Thoracic aorta (tissue), 2 donors: Measurements from ENCODE around the gene DSCAM. TPM values are rescaled to one million over a fixed set of nuclear protein-coding genes. Genes with fewer than 3 reads are reported as not detected.

Experiments used
- ATAC-seq: fragments of 150-250 bp; one replicate; pipeline ENCODE4 v1.8.0; 2017; ENCODE audit warnings: low read depth; ENCODE audit not compliant: insufficient number of reproducible peaks, low FRiP score
- DNase-seq: peaks from one replicate; pipeline ENCODE4 v3.0.0-alpha.2; 2020; ENCODE audit warnings: low spot score
- H3K27ac ChIP-seq, 2 donors: fragments of 200-600 bp; sonication (generic); 1 replicate in 1 of 2; 2 replicates in 1 of 2; pipeline ENCODE4 v1.5.1; 2016; ENCODE audit warnings: mild to moderate bottlenecking in 2 of 2, moderate library complexity in 2 of 2
- H3K27me3 ChIP-seq: fragments of 200-600 bp; sonication (generic); replicated peaks from 2 replicates; pipeline ENCODE4 v1.6.0; 2016; ENCODE audit warnings: mild to moderate bottlenecking; ENCODE audit not compliant: insufficient read depth
- H3K36me3 ChIP-seq: fragments of 200-600 bp; sonication (generic); one replicate; pipeline ENCODE4 v1.5.1; 2016
- H3K4me1 ChIP-seq, 2 donors: fragments of 200-600 bp; sonication (generic); 1 replicate in 1 of 2; 2 replicates in 1 of 2; pipeline versions ENCODE4 v1.5.1 to v1.6.0; 2016; ENCODE audit warnings: low read depth in 2 of 2, mild to moderate bottlenecking in 1 of 2; ENCODE audit not compliant: control insufficient read depth in 1 of 2
- H3K4me3 ChIP-seq: fragments of 200-600 bp; sonication (generic); 2 replicates; pipeline ENCODE4 v1.5.1; 2016; ENCODE audit warnings: mild to moderate bottlenecking
- H3K9me3 ChIP-seq: fragments of 200-600 bp; sonication (generic); 2 replicates; pipeline ENCODE4 v1.5.1; 2016
- total RNA-seq, 2 donors: library from RNA; depleted of rRNA; stranded (reverse); fragments of >200 nt; gene quantifications; one replicate each; pipeline versions ENCODE4 v1.1.0 to v1.2.3, GENCODE V29; 2016
- TF ChIP-seq, protein P1 (sequence below): fragments of 200-600 bp; sonication (generic); IDR thresholded peaks from one replicate; pipeline ENCODE4 v1.5.1; 2019; ENCODE audit warnings: antibody characterized with exemption

DSCAM gene
- total RNA-seq, 2 donors from 2014 or later, result not detected

DNA sequence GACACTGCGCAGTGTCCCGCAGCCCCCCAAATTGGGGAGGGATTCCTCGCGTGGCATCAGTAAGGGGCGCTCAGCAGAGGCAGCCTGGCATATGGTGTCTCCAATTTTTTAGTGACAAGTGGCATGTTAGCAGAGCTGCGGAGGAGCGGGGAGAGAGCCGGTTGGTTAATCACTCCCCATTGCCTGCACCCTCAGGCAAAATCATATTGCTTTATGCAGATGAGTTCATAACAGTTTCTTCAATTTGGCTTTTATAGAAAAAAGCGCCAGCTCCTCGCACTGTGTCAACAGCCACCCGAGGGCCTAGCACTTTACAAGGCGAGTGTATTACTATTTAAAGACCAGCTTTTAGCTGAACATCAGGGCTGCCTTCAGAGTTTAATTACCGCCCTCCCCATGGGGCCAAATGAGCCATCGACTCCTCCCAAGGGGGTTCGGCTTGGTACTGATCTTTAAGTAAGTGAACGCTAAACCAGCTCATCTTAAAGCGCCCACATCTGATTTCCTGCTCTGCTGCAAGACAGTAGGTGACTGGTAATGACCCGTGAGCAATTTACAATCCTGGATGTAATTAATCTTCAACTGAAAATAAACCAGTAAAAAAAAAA is 298.9 kb downstream of the DSCAM start:
- Histone ChIP-seq H3K9me3 (peaks cover 4% of the 10 kb centered on the region), H3K36me3 (no peaks in the 10 kb centered on the region), H3K27ac (no peak overlapping the region), H3K4me1 (no peaks in the 10 kb centered on the region), H3K4me3 (no peak overlapping the region), H3K27me3 (no peaks in the 10 kb centered on the region)
- TF ChIP-seq, protein P1, sequence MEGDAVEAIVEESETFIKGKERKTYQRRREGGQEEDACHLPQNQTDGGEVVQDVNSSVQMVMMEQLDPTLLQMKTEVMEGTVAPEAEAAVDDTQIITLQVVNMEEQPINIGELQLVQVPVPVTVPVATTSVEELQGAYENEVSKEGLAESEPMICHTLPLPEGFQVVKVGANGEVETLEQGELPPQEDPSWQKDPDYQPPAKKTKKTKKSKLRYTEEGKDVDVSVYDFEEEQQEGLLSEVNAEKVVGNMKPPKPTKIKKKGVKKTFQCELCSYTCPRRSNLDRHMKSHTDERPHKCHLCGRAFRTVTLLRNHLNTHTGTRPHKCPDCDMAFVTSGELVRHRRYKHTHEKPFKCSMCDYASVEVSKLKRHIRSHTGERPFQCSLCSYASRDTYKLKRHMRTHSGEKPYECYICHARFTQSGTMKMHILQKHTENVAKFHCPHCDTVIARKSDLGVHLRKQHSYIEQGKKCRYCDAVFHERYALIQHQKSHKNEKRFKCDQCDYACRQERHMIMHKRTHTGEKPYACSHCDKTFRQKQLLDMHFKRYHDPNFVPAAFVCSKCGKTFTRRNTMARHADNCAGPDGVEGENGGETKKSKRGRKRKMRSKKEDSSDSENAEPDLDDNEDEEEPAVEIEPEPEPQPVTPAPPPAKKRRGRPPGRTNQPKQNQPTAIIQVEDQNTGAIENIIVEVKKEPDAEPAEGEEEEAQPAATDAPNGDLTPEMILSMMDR, result no peak
- no peak for ATAC-seq
- no peak for DNase-seq

DNA sequence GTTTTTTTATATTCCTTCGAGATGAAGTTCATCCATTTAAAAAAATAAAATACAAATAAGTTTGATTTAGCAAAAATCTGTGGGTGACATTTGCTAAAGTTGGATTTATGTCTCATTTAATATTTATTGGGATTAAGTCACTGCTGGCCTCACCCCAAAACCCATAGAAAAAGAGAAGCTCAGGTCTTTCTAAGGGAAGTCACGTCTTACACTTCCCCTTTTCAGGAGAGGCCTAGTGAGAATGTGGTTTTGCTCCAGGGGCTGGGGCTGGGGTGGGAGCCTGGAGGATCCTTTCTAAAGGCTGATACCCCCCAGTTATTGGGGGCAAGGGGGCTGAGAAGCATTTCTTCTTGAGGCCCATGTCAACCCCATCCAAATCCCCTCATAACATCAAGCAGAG is 300.3 kb downstream of the DSCAM start:
- no peaks in the 10 kb centered on the region for H3K27me3 ChIP-seq
- no peak overlapping the region for H3K4me3 ChIP-seq
- TF ChIP-seq, protein P1, result no peak
- no peaks in the 10 kb centered on the region for H3K36me3 ChIP-seq
- ATAC-seq (no peak), DNase-seq (no peak)
- no peak overlapping the region for H3K27ac ChIP-seq
- peaks cover 4% of the 10 kb centered on the region for H3K9me3 ChIP-seq
- no peaks in the 10 kb centered on the region for H3K4me1 ChIP-seq

DNA sequence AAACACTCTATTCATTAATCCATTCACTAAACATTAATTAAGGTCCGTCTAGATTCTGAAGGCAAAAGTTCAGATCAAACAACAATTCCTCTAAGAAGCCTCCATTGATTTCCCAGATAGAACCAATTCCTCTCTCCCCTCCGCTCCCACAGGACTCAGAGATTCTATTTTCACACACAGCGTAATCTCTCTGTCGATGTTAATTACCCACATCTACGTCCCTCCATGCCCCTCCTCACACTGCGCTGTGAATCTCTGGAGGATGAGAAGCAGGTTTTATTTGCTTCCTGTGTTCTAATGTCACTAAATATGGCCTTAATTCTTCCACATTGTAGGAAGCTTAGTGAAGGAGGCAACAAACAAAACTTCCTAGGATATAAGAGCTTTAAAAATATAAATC is 306.7 kb downstream of the DSCAM start:
- ATAC-seq, result no peak
- Histone ChIP-seq H3K4me1 (no peaks in the 10 kb centered on the region), H3K4me3 (no peak overlapping the region), H3K27me3 (no peaks in the 10 kb centered on the region), H3K36me3 (no peaks in the 10 kb centered on the region), H3K27ac (no peak overlapping the region), H3K9me3 (peaks cover 4% of the 10 kb centered on the region)
- no peak for DNase-seq
- TF ChIP-seq, protein P1, result no peak

DNA sequence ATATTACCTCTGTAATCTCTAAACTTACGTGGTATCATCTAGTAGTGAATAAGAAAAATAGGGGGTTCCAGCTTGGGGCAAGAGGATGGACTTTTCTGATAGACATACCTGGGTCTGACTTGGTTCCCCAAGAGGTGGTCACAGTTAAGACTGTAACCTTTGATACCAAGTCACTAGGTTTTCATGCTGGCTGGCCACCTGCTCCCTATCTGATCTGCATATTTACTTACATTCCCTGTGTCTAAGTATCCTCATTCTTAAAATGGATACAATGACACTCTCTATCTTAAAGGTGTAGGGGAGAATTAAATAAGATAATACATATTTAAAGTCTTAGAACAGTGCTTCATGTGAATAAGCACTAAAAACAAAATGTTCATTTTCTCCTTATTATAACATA is 312.1 kb downstream of the DSCAM start:
- no peaks in the 10 kb centered on the region for H3K36me3 ChIP-seq
- DNase-seq (no peak), ATAC-seq (no peak)
- H3K9me3 ChIP-seq, result no peaks in the 10 kb centered on the region
- no peak overlapping the region for H3K4me3 ChIP-seq
- H3K4me1 ChIP-seq, result no peaks in the 10 kb centered on the region
- H3K27me3 ChIP-seq, result no peaks in the 10 kb centered on the region
- H3K27ac ChIP-seq, result no peak overlapping the region
- TF ChIP-seq, protein P1, result no peak

DNA sequence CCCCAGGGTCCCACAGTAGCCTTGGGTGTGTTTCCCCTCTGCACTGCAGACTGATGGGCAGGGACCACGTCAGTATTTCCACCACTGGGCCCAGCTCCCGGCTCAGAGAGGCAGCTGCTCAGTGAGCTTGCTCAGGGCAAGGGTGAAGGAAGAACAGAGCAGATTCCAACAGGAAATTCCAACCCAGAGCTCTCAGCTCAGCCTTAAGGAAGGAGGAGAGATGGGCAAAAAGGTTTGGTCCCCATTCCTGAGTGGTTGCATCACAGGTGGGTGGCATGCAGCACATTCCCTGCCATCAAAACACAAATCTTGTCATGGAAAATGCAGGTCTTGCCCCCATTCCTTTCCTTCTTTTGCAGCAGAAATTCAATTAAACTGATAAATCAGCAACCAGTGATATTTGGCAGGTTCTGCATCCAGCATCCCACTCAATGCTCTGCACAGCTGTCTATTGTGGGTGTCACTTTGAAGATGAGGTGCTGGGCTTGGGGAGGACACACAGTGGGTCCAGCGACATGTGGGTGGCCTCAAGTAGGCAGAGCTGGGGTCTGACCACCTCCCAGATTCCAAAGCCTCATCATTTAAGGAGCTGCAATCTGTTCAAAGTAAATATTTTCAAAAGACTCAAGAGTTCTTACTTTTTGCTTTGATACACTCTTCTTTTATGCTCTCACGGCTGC is 315.4 kb downstream of the DSCAM start:
- TF ChIP-seq, protein P1, result no peak
- DNase-seq (no peak), ATAC-seq (no peak)

More for the DNA sequence above, 315.4 kb downstream of the DSCAM start:
- H3K36me3 ChIP-seq, result no peaks in the 10 kb centered on the region
- H3K27ac ChIP-seq, result no peak overlapping the region
- H3K27me3 ChIP-seq, result no peaks in the 10 kb centered on the region
- H3K4me1 ChIP-seq, result no peaks in the 10 kb centered on the region
- H3K4me3 ChIP-seq, result no peak overlapping the region
- H3K9me3 ChIP-seq, result no peaks in the 10 kb centered on the region
